A673 (cell line): Measurements from ENCODE around the gene MRGPRX2. TPM values are rescaled to one million over a fixed set of nuclear protein-coding genes. Genes with fewer than 3 reads are reported as not detected.

Experiments
- BruUV-seq: library from RNA; stranded (reverse); fragments of 400-500 nt; replicated peaks from 2 replicates; lab custom pipeline; 2021; lab: Mats Ljungman, UMichigan
- CTCF ChIA-PET: fragments of 300-600 bp; sonication (Branson Sonifier 250); formaldehyde crosslinking; loops from one replicate; lab custom pipeline; 2022; ENCODE audit warnings: antibody characterized with exemption; lab: Charles Lee
- POLR2A ChIA-PET: fragments of 300-600 bp; sonication (Branson Sonifier 250); formaldehyde crosslinking; loops from one replicate; lab custom pipeline; 2022; ENCODE audit warnings: antibody characterized with exemption; ENCODE audit not compliant: low non-redundant PET; lab: Charles Lee
- DNase-seq: peaks from one replicate; pipeline ENCODE4 v3.0.0-alpha.2; 2015; ENCODE audit warnings: low spot score
- H3K27ac ChIP-seq: fragments of 200-600 bp; sonication (generic); 2 replicates; pipeline ENCODE4 v1.5.1; 2016; ENCODE audit warnings: mixed run types, low read depth, mild to moderate bottlenecking, mixed read lengths, antibody characterized with exemption, low read length; ENCODE audit not compliant: poor library complexity, severe bottlenecking
- H3K27me3 ChIP-seq: fragments of 200-600 bp; sonication (generic); replicated peaks from 2 replicates; pipeline ENCODE4 v1.6.1; 2017; ENCODE audit warnings: mixed run types, low read depth, mild to moderate bottlenecking, mixed read lengths, antibody characterized with exemption, low read length; ENCODE audit not compliant: insufficient read depth, poor library complexity
- H3K36me3 ChIP-seq: fragments of 200-600 bp; sonication (generic); 2 replicates; pipeline ENCODE4 v1.6.1; 2016; ENCODE audit warnings: mixed run types, mild to moderate bottlenecking, mixed read lengths, antibody characterized with exemption, low read length; ENCODE audit not compliant: insufficient read depth, poor library complexity, severe bottlenecking
- H3K4me1 ChIP-seq: fragments of 200-600 bp; sonication (generic); 2 replicates; pipeline ENCODE4 v1.6.1; 2017; ENCODE audit warnings: mixed run types, mild to moderate bottlenecking, mixed read lengths, antibody characterized with exemption, low read length; ENCODE audit not compliant: insufficient read depth, poor library complexity, severe bottlenecking
- H3K4me3 ChIP-seq: fragments of 200-600 bp; sonication (generic); 2 replicates; pipeline ENCODE4 v1.5.1; 2016; ENCODE audit warnings: low read depth, mixed run types, mild to moderate bottlenecking, mixed read lengths, low read length; ENCODE audit not compliant: poor library complexity, severe bottlenecking
- H3K9me3 ChIP-seq: fragments of 200-600 bp; sonication (generic); 2 replicates; pipeline ENCODE4 v1.6.1; 2016; ENCODE audit warnings: mixed run types, low read depth, mild to moderate bottlenecking, mixed read lengths, antibody characterized with exemption, low read length; ENCODE audit not compliant: poor library complexity, severe bottlenecking
- CTCF ChIP-seq: fragments of 300-800, 200-600 bp; sonication (generic); conservative IDR thresholded peaks from 2 replicates; pipeline ENCODE4 v1.5.1; 2017; ENCODE audit warnings: low read depth, mild to moderate bottlenecking, antibody characterized with exemption, low read length, moderate library complexity, mixed read lengths
- EZH2 ChIP-seq: fragments of 200-600 bp; sonication (generic); IDR thresholded peaks from 2 replicates; pipeline ENCODE4 v1.6.1; 2017; ENCODE audit warnings: borderline replicate concordance, low read depth, mild to moderate bottlenecking, mixed read lengths, antibody characterized with exemption, low read length; ENCODE audit not compliant: poor library complexity, severe bottlenecking
- intact Hi-C: fragments of 100-400 bp; cut with micrococcal nuclease; formaldehyde crosslinking; loops from one replicate; pipeline ENCODE4 v1.10.0; 2022; ENCODE audit not compliant: unreplicated experiment
- total RNA-seq: library from RNA; stranded (reverse); gene quantifications from 2 replicates; pipeline ENCODE4 v1.2.3, GENCODE V29; 2021

Gene MRGPRX2
- total RNA-seq, 1 experiment from 2014 or later, result not detected

- CTCF ChIA-PET, result no interaction called here
- intact Hi-C loops, result no loop called here
- DNase-seq, result no peak
These were observed 27.1 kb upstream of the MRGPRX2 start for GRCh38 chr11:19087658-19088057.

GRCh38 chr11:19084661-19085315 lies 24.3 kb upstream of the MRGPRX2 start:
- Histone ChIP-seq H3K27ac (no peak overlapping the region), H3K4me3 (no peak overlapping the region), H3K9me3 (no peaks in the 10 kb centered on the region), H3K27me3 (no peaks in the 10 kb centered on the region), H3K36me3 (no peaks in the 10 kb centered on the region), H3K4me1 (no peaks in the 10 kb centered on the region)
- BruUV-seq, result no TSS peak
- no peak for TF ChIP-seq EZH2
- TF ChIP-seq CTCF, result no peak
- no peak for DNase-seq
- ChIA-PET POLR2A (no interaction called here), CTCF (no interaction called here)
- intact Hi-C loops, result no loop called here

More at GRCh38 chr11:19087658-19088057, 27.1 kb upstream of the MRGPRX2 start:
- Histone ChIP-seq H3K4me1 (no peaks in the 10 kb centered on the region), H3K4me3 (no peak overlapping the region), H3K9me3 (no peaks in the 10 kb centered on the region), H3K27ac (no peak overlapping the region), H3K36me3 (no peaks in the 10 kb centered on the region), H3K27me3 (no peaks in the 10 kb centered on the region)
- no TSS peak for BruUV-seq
- POLR2A ChIA-PET, result no interaction called here
- no peak for TF ChIP-seq CTCF
- no peak for TF ChIP-seq EZH2

GRCh38 chr11:19083166-19083565 lies 22.6 kb upstream of the MRGPRX2 start:
- DNase-seq, result no peak
- Histone ChIP-seq H3K36me3 (no peaks in the 10 kb centered on the region), H3K27me3 (no peaks in the 10 kb centered on the region), H3K9me3 (no peaks in the 10 kb centered on the region), H3K4me3 (no peak overlapping the region), H3K27ac (no peak overlapping the region), H3K4me1 (no peaks in the 10 kb centered on the region)
- ChIA-PET POLR2A (no interaction called here), CTCF (no interaction called here)
- intact Hi-C loops, result no loop called here
- no TSS peak for BruUV-seq
- TF ChIP-seq EZH2, result no peak
- TF ChIP-seq CTCF, result no peak
